Ishikawa (cell line): Measurements from ENCODE around the gene PTP4A2.

Experiments
- CEBPB ChIP-seq: IDR thresholded peaks from 2 replicates; pipeline ENCODE4 v1.6.1; 2012
- CREB1 ChIP-seq: IDR thresholded peaks from 2 replicates; pipeline ENCODE4 v1.6.1; 2012; ENCODE audit warnings: low read depth
- EGR1 ChIP-seq: IDR thresholded peaks from 2 replicates; pipeline ENCODE4 v1.6.1; 2012
- EP300 ChIP-seq: IDR thresholded peaks from 2 replicates; pipeline ENCODE4 v1.6.1; 2012; ENCODE audit warnings: borderline replicate concordance
- FOXM1 ChIP-seq: IDR thresholded peaks from 2 replicates; pipeline ENCODE4 v1.6.1; 2012; ENCODE audit warnings: low read depth, borderline replicate concordance
- MAX ChIP-seq: IDR thresholded peaks from 2 replicates; pipeline ENCODE4 v1.6.1; 2012
- NFIC ChIP-seq: IDR thresholded peaks from 2 replicates; pipeline ENCODE4 v1.6.1; 2012
- RAD21 ChIP-seq: IDR thresholded peaks from 2 replicates; pipeline ENCODE4 v1.6.1; 2012; ENCODE audit warnings: low read depth
- REST ChIP-seq: IDR thresholded peaks from 2 replicates; pipeline ENCODE4 v1.6.1; 2012; ENCODE audit warnings: low read depth, mild to moderate bottlenecking
- TAF1 ChIP-seq: IDR thresholded peaks from 2 replicates; pipeline ENCODE4 v1.6.1; 2012; ENCODE audit warnings: low read depth, mild to moderate bottlenecking
- TCF12 ChIP-seq: IDR thresholded peaks from 2 replicates; pipeline ENCODE4 v1.6.1; 2012; ENCODE audit warnings: low read depth
- TEAD4 ChIP-seq: IDR thresholded peaks from 2 replicates; pipeline ENCODE4 v1.6.1; 2012
- YY1 ChIP-seq: IDR thresholded peaks from 2 replicates; pipeline ENCODE4 v1.6.1; 2012; ENCODE audit warnings: low read depth
- ZBTB7A ChIP-seq: IDR thresholded peaks from 2 replicates; pipeline ENCODE4 v1.6.1; 2012; ENCODE audit warnings: low read depth
- TF ChIP-seq, protein P1 (sequence below): IDR thresholded peaks from 2 replicates; pipeline ENCODE4 v1.6.1; 2012

The PTP4A2 gene

GRCh38 chr1:31981456-31981839 lies 43.3 kb upstream of the PTP4A2 start:
- no peak for TF ChIP-seq FOXM1
- no peak for TF ChIP-seq REST
- no peak for TF ChIP-seq TCF12
- TF ChIP-seq CEBPB: no peak
- TF ChIP-seq YY1: no peak
- no peak for TF ChIP-seq NFIC
- TF ChIP-seq, protein P1, sequence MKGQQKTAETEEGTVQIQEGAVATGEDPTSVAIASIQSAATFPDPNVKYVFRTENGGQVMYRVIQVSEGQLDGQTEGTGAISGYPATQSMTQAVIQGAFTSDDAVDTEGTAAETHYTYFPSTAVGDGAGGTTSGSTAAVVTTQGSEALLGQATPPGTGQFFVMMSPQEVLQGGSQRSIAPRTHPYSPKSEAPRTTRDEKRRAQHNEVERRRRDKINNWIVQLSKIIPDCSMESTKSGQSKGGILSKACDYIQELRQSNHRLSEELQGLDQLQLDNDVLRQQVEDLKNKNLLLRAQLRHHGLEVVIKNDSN: no peak
- no peak for TF ChIP-seq ZBTB7A
- TF ChIP-seq TAF1: no peak
- TF ChIP-seq EGR1: no peak
- TF ChIP-seq CREB1: no peak
- no peak for TF ChIP-seq TEAD4
- no peak for TF ChIP-seq EP300
- no peak for TF ChIP-seq MAX
- TF ChIP-seq RAD21: no peak

DNA sequence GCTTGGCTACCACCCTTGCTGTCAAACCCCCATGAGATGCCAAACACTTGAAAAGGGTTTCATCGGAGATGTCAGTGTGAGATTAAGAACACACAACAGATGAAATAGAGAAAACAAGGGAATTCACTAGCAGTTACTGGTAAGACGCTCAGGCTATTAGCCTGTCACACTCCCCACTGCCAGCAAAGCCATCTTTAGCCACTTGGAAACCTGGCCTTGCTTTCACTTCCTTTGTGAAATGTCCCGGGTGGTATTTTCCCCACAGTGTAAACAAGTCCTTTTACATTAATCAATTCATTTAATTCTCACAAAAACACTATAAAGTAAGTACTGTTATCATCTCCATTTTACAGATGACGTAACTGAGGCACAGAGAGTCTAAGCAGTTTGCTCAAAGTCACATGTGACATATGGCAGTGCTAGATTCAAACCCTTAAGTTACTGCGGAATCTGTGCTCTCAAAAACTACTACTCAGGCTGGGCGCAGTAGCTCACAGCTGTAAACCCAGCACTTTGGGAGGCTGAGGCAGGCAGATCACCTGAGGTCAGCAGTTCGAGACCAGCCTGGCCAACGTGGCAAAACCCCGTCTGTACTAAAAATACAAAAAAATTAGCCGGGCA lies 42.8 kb upstream of the PTP4A2 start:
- TF ChIP-seq MAX (no peak), REST (no peak), RAD21 (no peak), ZBTB7A (no peak), YY1 (no peak), CEBPB (no peak), TAF1 (no peak), CREB1 (no peak), NFIC (no peak), FOXM1 (no peak), TEAD4 (no peak), EP300 (no peak), EGR1 (no peak), TCF12 (no peak)
- TF ChIP-seq, protein P1: no peak

- TF ChIP-seq EP300 (no peak), CREB1 (no peak), REST (no peak), TEAD4 (no peak), TCF12 (no peak), NFIC (no peak), EGR1 (no peak), TAF1 (no peak), MAX (no peak), ZBTB7A (no peak), CEBPB (no peak), RAD21 (no peak), FOXM1 (no peak), YY1 (no peak)
- TF ChIP-seq, protein P1: no peak
These were observed 40.8 kb upstream of the PTP4A2 start for GRCh38 chr1:31978843-31979400.
